DOHH2 (cell line): Measurements from ENCODE around the gene ST3GAL5.

ENCODE experiments used
- CTCF ChIP-seq: fragments of 200-600 bp; sonication (generic); IDR thresholded peaks from one replicate; pipeline ENCODE4 v1.5.1; 2014; ENCODE audit warnings: antibody characterized with exemption, mild to moderate bottlenecking, low read depth, low read length; ENCODE audit not compliant: poor library complexity, severe bottlenecking
- EZH2phosphoT487 ChIP-seq: fragments of 200-600 bp; sonication (generic); IDR thresholded peaks from 2 replicates; pipeline ENCODE4 v1.6.1; 2017; ENCODE audit warnings: borderline replicate concordance, mild to moderate bottlenecking, antibody characterized with exemption, low read length, moderate library complexity, mixed read lengths

DNA sequence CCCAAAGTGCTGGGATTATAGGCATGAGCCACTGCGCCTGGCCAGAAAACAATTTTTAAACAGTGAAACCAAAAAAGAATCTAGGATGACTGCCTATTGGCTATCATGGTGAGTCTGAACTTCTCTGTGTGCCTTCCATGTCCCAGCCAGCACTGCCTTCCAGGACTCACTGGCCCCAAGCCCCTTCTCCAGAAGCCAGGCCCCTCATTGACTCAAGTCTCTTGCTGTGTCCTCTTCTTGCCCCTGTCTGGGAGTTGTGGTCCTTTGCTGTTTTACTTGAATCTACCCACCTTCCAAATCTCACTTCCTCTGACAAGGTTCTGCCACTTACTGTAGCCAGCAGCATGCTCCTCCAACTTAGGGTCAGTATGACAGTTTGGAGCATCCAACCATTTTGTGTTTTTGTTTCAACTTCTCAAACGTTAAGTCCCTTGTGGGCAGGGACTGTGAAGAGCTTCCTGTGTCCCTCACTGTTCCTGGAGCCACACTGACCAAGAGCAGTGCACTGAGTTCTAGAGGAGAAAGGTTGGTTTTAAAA lies 41.7 kb downstream of the ST3GAL5 start:
- TF ChIP-seq CTCF (no peak), EZH2phosphoT487 (no peak)
